Measurements from ENCODE around the gene PRDM15. TPM values are rescaled to one million over a fixed set of nuclear protein-coding genes. Genes with fewer than 3 reads are reported as not detected.

Gene PRDM15
- total and polyA plus RNA-seq, 2 donors (not counting 3 experiments of a cell fraction or from before 2014, with no cell fraction given) = 11.8 to 12.9 TPM

DNA sequence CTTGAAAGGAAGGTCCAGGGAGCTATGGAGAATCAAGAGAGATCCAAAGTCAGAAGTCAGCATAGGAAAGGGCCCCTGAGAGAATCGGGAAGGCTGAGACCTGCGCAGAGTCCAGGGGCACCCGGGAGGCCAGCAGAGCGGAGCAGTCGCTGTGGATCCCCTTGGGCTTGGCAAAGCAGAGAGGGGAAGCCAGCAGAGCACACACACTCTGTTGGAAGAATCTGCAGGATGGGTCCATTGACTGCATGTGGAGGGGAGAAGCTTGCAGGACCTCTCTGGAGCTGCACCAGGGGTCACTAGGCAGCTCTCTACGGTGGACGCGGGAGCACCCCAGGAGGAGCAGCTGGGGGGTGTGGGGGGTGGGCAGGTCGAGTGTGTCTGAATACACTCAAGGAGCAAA, 118.7 kb downstream of the PRDM15 start:
- H4K20me1 ChIP-seq (replicated peaks; ENCODE audit: control insufficient read depth, extremely low read depth, insufficient read depth, low read length) = no peaks in the 10 kb centered on the region
- POLR2A ChIA-PET = no interaction called here
- no peaks in the 10 kb centered on the region for H3K9me1 ChIP-seq (replicated peaks; ENCODE audit: control insufficient read depth, extremely low read depth, insufficient read depth, low read length)
- no peak overlapping the region for H3K4me2 ChIP-seq (ENCODE audit: insufficient read depth, low read length)
- no peak overlapping the region for H3K27ac ChIP-seq (ENCODE audit: insufficient read depth, low read depth, low read length)
- H3K9me3 ChIP-seq (replicated peaks; ENCODE audit: control insufficient read depth, insufficient read depth, low read length) = no peaks in the 10 kb centered on the region
- no peaks in the 10 kb centered on the region for H3K4me1 ChIP-seq (ENCODE audit: control insufficient read depth, extremely low read depth, insufficient read depth, low read length)
- intact Hi-C loops (cut with micrococcal nuclease) (no loop called here), dilution Hi-C loops (cut with MboI; ENCODE audit: extremely low pct_ligation_motif_present, low sequenced_read_pairs) (no loop called here)
- H3K4me3 ChIP-seq (replicated peaks in 1 of 3; ENCODE audit: insufficient read depth in 1 of 3, low read depth in 1 of 3, low read length in 3 of 3) = no peak overlapping the region
- DNase-seq (ENCODE audit: low read depth, low spot score) = no peak
- peaks cover 53 to 55% of the 10 kb centered on the region in 2 experiments for H3K27me3 ChIP-seq (ENCODE audit: control insufficient read depth in 2 of 2, insufficient read depth in 2 of 2, low read length in 2 of 2)
- FAIRE-seq = no peak
- no TSS peak for BruUV-seq (replicated peaks)
- CTCF ChIA-PET = no interaction called here
- no peaks in the 10 kb centered on the region for H3K36me3 ChIP-seq (ENCODE audit: control insufficient read depth in 2 of 2, extremely low read depth in 1 of 2, insufficient read depth in 2 of 2, low read length in 2 of 2)
- H3K9ac ChIP-seq (replicated peaks; ENCODE audit: extremely low read depth, insufficient read depth, low read length) = no peak overlapping the region
- TF ChIP-seq, protein P1, sequence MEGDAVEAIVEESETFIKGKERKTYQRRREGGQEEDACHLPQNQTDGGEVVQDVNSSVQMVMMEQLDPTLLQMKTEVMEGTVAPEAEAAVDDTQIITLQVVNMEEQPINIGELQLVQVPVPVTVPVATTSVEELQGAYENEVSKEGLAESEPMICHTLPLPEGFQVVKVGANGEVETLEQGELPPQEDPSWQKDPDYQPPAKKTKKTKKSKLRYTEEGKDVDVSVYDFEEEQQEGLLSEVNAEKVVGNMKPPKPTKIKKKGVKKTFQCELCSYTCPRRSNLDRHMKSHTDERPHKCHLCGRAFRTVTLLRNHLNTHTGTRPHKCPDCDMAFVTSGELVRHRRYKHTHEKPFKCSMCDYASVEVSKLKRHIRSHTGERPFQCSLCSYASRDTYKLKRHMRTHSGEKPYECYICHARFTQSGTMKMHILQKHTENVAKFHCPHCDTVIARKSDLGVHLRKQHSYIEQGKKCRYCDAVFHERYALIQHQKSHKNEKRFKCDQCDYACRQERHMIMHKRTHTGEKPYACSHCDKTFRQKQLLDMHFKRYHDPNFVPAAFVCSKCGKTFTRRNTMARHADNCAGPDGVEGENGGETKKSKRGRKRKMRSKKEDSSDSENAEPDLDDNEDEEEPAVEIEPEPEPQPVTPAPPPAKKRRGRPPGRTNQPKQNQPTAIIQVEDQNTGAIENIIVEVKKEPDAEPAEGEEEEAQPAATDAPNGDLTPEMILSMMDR (IDR thresholded peaks at IDR 0.05; ENCODE audit: extremely low read depth in 1 of 2, insufficient read depth in 1 of 2, low read depth in 1 of 2, low read length in 2 of 2) = no peak
- TF ChIP-seq, protein P2, sequence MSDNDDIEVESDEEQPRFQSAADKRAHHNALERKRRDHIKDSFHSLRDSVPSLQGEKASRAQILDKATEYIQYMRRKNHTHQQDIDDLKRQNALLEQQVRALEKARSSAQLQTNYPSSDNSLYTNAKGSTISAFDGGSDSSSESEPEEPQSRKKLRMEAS (IDR thresholded peaks at IDR 0.05; ENCODE audit: insufficient read depth, insufficient read length) = no peak
- TF ChIP-seq GATA2 (IDR thresholded peaks at IDR 0.05; ENCODE audit: insufficient read depth, insufficient read length, low read depth, low read length) = no peak
- TF ChIP-seq POLR2A (IDR thresholded peaks at IDR 0.05; ENCODE audit: low read depth, low read length) = no peak
- TF ChIP-seq FOS (IDR thresholded peaks at IDR 0.05; ENCODE audit: borderline replicate concordance, insufficient read depth, low read length) = no peak
- no peaks in the 10 kb centered on the region for H3K79me2 ChIP-seq (ENCODE audit: control insufficient read depth, insufficient read depth, low read length)
- H2AFZ ChIP-seq (ENCODE audit: low read depth, low read length) = no peak overlapping the region

DNA sequence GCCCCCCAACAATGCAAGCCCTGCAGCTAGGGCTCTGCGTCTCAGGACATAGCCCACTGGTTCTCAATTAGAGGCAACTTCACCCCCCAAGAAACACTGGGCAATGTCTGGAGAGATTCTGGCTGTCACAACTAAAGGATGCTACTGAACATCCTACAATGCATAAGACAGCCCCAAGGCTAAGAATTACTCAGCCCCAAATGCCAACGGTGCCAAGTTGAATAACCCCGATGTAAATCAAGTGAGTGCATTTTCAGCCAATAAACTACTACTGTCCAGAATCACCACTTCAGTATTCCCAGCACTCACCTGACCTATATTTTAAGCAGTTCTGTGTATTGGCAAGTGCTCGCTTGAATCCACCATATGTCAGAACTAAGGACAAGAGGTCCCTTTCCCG, 119.2 kb downstream of the PRDM15 start:
- Histone ChIP-seq H3K79me2 (ENCODE audit: control insufficient read depth, insufficient read depth, low read length) (no peaks in the 10 kb centered on the region), H3K9me1 (replicated peaks; ENCODE audit: control insufficient read depth, extremely low read depth, insufficient read depth, low read length) (no peaks in the 10 kb centered on the region), H3K27ac (ENCODE audit: insufficient read depth, low read depth, low read length) (no peak overlapping the region), H3K27me3 (ENCODE audit: control insufficient read depth in 2 of 2, insufficient read depth in 2 of 2, low read length in 2 of 2) (peaks cover 49 to 50% of the 10 kb centered on the region in 2 experiments), H3K4me2 (ENCODE audit: insufficient read depth, low read length) (no peak overlapping the region), H4K20me1 (replicated peaks; ENCODE audit: control insufficient read depth, extremely low read depth, insufficient read depth, low read length) (no peaks in the 10 kb centered on the region), H3K9ac (replicated peaks; ENCODE audit: extremely low read depth, insufficient read depth, low read length) (no peak overlapping the region), H3K9me3 (replicated peaks; ENCODE audit: control insufficient read depth, insufficient read depth, low read length) (no peaks in the 10 kb centered on the region), H3K4me1 (ENCODE audit: control insufficient read depth, extremely low read depth, insufficient read depth, low read length) (no peaks in the 10 kb centered on the region), H3K4me3 (replicated peaks in 1 of 3; ENCODE audit: insufficient read depth in 1 of 3, low read depth in 1 of 3, low read length in 3 of 3) (no peak overlapping the region), H3K36me3 (ENCODE audit: control insufficient read depth in 2 of 2, extremely low read depth in 1 of 2, insufficient read depth in 2 of 2, low read length in 2 of 2) (no peaks in the 10 kb centered on the region), H2AFZ (ENCODE audit: low read depth, low read length) (no peak overlapping the region)
- BruUV-seq (replicated peaks) = no TSS peak
- FAIRE-seq (no peak), DNase-seq (ENCODE audit: low read depth, low spot score) (no peak)
- TF ChIP-seq GATA2 (IDR thresholded peaks at IDR 0.05; ENCODE audit: insufficient read depth, insufficient read length, low read depth, low read length) (no peak), MYC (IDR thresholded peaks at IDR 0.05; ENCODE audit: low read depth, low read length) (no peak), FOS (IDR thresholded peaks at IDR 0.05; ENCODE audit: borderline replicate concordance, insufficient read depth, low read length) (no peak), POLR2A (IDR thresholded peaks at IDR 0.05; ENCODE audit: low read depth, low read length) (no peak), POLR2AphosphoS5 (IDR thresholded peaks at IDR 0.05; ENCODE audit: insufficient read depth, low read depth, low read length) (no peak), JUN (IDR thresholded peaks at IDR 0.05; ENCODE audit: borderline replicate concordance, insufficient read depth, insufficient read length, low read depth) (no peak), EZH2 (IDR thresholded peaks at IDR 0.05; ENCODE audit: borderline replicate concordance, low read depth, low read length, severe bottlenecking) (no peak)
- TF ChIP-seq, protein P1 (IDR thresholded peaks at IDR 0.05; ENCODE audit: extremely low read depth in 1 of 2, insufficient read depth in 1 of 2, low read depth in 1 of 2, low read length in 2 of 2) = no peak
- TF ChIP-seq, protein P2 (IDR thresholded peaks at IDR 0.05; ENCODE audit: insufficient read depth, insufficient read length) = no peak
- intact Hi-C loops (cut with micrococcal nuclease) = no loop called here
- dilution Hi-C loops (cut with MboI; ENCODE audit: extremely low pct_ligation_motif_present, low sequenced_read_pairs) = no loop called here
- POLR2A ChIA-PET = no interaction called here
- CTCF ChIA-PET = interaction anchor here (1.1 kb wide), 1 partner anchor 147 kb away, joined by 3 read pairs; no protein-coding TSS in a partner anchor
